Activated T-helper 17 cell treated with anti-CD3 and anti-CD28 coated beads, Interleukin-2, amount 50 U/mL, for 72 hours (primary cell): ENCODE results near the gene RASSF3. TPM values are rescaled to one million over a fixed set of nuclear protein-coding genes. Genes with fewer than 3 reads are reported as not detected.

Experiments
- ATAC-seq: fragments of 150-1000 bp; cut with Tn5 transposase; replicated peaks from 2 replicates; pipeline ENCODE4 v1.10.0; 2021; ENCODE audit warnings: mild to moderate bottlenecking, moderate library complexity
- H3K27ac Mint-ChIP-seq: one replicate; pipeline ENCODE4 v1.8.0; 2022; ENCODE audit warnings: mixed read lengths
- H3K27me3 Mint-ChIP-seq: one replicate; pipeline ENCODE4 v1.8.0; 2022; ENCODE audit warnings: mixed read lengths
- H3K36me3 Mint-ChIP-seq: one replicate; pipeline ENCODE4 v1.8.0; 2022; ENCODE audit warnings: low read depth, mild to moderate bottlenecking, mixed read lengths
- H3K4me1 Mint-ChIP-seq: one replicate; pipeline ENCODE4 v1.8.0; 2022; ENCODE audit warnings: mixed read lengths
- H3K4me3 Mint-ChIP-seq: one replicate; pipeline ENCODE4 v1.8.0; 2022; ENCODE audit warnings: mild to moderate bottlenecking, mixed read lengths
- H3K9me3 Mint-ChIP-seq: one replicate; pipeline ENCODE4 v1.8.0; 2022; ENCODE audit warnings: mixed read lengths
- total RNA-seq, 2 donors: library from RNA; stranded (reverse); gene quantifications; one replicate each; pipeline ENCODE4 v1.2.3, GENCODE V29; 2022

The RASSF3 gene
- total RNA-seq, 2 donors from 2014 or later: 31.0 to 43.9 TPM

GRCh38 chr12:64660237-64661018 is 50.1 kb downstream of the RASSF3 start:
- peak overlapping the region; percentile 79 for H3K27ac Mint-ChIP-seq
- peak overlapping the region; percentile 63 for H3K4me3 Mint-ChIP-seq
- H3K27me3 Mint-ChIP-seq: no peaks in the 10 kb centered on the region
- H3K36me3 Mint-ChIP-seq: peaks cover 26% of the 10 kb centered on the region
- peaks cover 43% of the 10 kb centered on the region for H3K4me1 Mint-ChIP-seq
- H3K9me3 Mint-ChIP-seq: no peaks in the 10 kb centered on the region
- ATAC-seq: peak; percentile 65

GRCh38 chr12:64663015-64663414 is 52.7 kb downstream of the RASSF3 start:
- H3K36me3 Mint-ChIP-seq: peaks cover 7% of the 10 kb centered on the region
- ATAC-seq: no peak

DNA sequence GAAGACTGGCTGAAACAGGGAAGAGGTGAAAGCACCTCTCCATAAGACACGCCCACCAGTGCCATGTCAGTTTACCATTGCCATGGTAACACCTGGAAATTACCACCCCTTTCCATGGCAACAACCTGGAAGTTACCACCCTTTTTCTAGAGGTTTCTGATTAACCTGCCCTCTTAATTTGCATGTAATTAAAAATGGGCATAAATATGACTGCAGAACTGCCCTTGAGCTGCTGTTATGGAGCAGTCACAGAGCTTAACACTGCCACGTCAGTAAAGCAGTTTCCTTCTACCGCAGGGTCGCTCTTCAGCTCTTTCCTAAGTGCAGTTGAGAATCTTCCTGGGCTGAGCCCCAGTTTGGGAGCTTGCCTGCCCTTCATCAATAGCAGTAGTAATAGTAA is 55.2 kb downstream of the RASSF3 start:
- Mint-ChIP-seq H3K36me3 (no peaks in the 10 kb centered on the region), H3K4me3 (peak overlapping the region; percentile 75), H3K27me3 (no peaks in the 10 kb centered on the region), H3K4me1 (peaks cover 44% of the 10 kb centered on the region), H3K27ac (peak overlapping the region; percentile 84), H3K9me3 (no peaks in the 10 kb centered on the region)
- peak; percentile 53 for ATAC-seq

More at GRCh38 chr12:64663015-64663414, 52.7 kb downstream of the RASSF3 start:
- Mint-ChIP-seq H3K27me3 (no peaks in the 10 kb centered on the region), H3K27ac (peak overlapping the region; percentile 67), H3K4me1 (peaks cover 44% of the 10 kb centered on the region), H3K9me3 (no peaks in the 10 kb centered on the region), H3K4me3 (no peak overlapping the region)

DNA sequence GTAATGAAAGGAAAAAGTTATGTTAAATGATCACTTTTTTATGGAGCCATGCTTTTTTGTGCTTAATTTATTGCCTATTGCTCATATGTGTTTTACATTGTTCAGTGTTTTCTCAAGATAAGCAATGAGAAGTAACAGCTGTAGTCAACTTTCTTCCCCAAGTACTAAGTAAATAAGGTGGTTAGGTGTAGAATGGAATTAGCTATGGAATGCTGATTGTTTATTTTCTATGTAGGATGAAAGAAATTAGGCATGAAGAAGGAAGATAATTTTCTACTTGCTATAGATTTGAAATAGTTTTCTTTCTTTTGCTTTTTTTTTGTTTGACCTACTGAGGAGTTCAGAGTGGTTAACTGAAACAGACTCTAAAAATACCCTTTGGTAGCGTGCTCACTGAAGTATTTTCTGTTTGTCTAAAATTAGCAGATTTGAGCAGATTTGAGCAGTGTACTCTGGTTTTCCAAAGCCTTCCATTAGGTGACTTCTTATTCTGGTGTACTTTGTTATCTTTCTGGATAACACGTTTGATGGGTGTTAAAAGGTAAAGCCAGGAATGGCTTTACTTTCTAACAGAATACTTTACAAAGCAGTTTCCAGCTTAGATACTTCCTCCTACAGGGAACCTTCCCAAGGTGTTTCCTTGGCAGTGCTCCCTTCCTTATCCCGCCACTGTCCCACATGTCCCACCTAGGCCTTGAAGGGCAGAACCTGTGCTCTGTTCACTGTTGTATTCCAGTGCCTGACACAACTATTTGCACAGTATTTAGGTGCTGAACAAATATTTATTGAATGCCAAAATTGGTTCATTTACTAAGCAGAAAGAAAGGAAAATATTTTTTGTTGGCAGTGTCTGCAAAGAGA is 56.0 kb downstream of the RASSF3 start:
- H3K4me3 Mint-ChIP-seq: peak overlapping the region; percentile 75
- no peaks in the 10 kb centered on the region for H3K36me3 Mint-ChIP-seq
- H3K4me1 Mint-ChIP-seq: peaks cover 46% of the 10 kb centered on the region
- H3K27me3 Mint-ChIP-seq: no peaks in the 10 kb centered on the region
- ATAC-seq: no peak
- H3K27ac Mint-ChIP-seq: peak overlapping the region; percentile 84
- H3K9me3 Mint-ChIP-seq: no peaks in the 10 kb centered on the region

- H3K4me3 Mint-ChIP-seq: peak overlapping the region; percentile 75
Observed at GRCh38 chr12:64667793-64668192, 57.5 kb downstream of the RASSF3 start.

GRCh38 chr12:64669270-64669842 is 59.1 kb downstream of the RASSF3 start:
- no peaks in the 10 kb centered on the region for H3K27me3 Mint-ChIP-seq
- H3K9me3 Mint-ChIP-seq: no peaks in the 10 kb centered on the region
- H3K27ac Mint-ChIP-seq: peak overlapping the region; percentile 84
- H3K36me3 Mint-ChIP-seq: no peaks in the 10 kb centered on the region
- peaks cover 60% of the 10 kb centered on the region for H3K4me1 Mint-ChIP-seq
- H3K4me3 Mint-ChIP-seq: peak overlapping the region; percentile 75
- peak; percentile 75 for ATAC-seq

More at GRCh38 chr12:64667793-64668192, 57.5 kb downstream of the RASSF3 start:
- Mint-ChIP-seq H3K9me3 (no peaks in the 10 kb centered on the region), H3K36me3 (no peaks in the 10 kb centered on the region), H3K4me1 (peaks cover 48% of the 10 kb centered on the region), H3K27me3 (no peaks in the 10 kb centered on the region), H3K27ac (peak overlapping the region; percentile 84)
- no peak for ATAC-seq

DNA sequence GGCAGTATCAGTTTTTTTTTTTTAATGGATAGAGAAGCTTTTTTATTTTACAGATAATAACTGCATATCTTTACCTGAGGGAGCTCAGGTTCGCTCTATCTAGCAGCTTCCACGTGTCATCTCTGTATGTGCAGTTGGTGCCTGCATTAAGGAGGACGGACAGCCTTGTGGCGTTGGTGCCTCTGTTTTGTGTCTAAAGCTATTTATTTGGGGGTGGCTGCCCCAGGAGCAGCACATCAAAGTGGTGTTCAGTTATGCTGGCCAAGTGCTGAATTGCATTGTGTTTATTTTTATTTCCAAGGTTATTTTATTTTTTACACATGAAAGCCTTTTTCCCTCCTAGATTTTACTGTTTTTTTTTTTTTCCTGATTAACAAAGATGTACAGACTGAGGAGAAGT is 59.7 kb downstream of the RASSF3 start:
- H3K9me3 Mint-ChIP-seq: no peaks in the 10 kb centered on the region

GRCh38 chr12:64670919-64671639 is 60.8 kb downstream of the RASSF3 start:
- Mint-ChIP-seq H3K27ac (peak overlapping the region; percentile 84), H3K4me1 (peaks cover 64% of the 10 kb centered on the region), H3K36me3 (no peaks in the 10 kb centered on the region), H3K27me3 (no peaks in the 10 kb centered on the region), H3K9me3 (no peaks in the 10 kb centered on the region), H3K4me3 (peak overlapping the region; percentile 75)
- peak; percentile 72 for ATAC-seq

More for the DNA sequence above, 59.7 kb downstream of the RASSF3 start:
- no peak for ATAC-seq
- Mint-ChIP-seq H3K27me3 (no peaks in the 10 kb centered on the region), H3K27ac (peak overlapping the region; percentile 84), H3K4me3 (peak overlapping the region; percentile 75), H3K36me3 (no peaks in the 10 kb centered on the region), H3K4me1 (peaks cover 65% of the 10 kb centered on the region)

DNA sequence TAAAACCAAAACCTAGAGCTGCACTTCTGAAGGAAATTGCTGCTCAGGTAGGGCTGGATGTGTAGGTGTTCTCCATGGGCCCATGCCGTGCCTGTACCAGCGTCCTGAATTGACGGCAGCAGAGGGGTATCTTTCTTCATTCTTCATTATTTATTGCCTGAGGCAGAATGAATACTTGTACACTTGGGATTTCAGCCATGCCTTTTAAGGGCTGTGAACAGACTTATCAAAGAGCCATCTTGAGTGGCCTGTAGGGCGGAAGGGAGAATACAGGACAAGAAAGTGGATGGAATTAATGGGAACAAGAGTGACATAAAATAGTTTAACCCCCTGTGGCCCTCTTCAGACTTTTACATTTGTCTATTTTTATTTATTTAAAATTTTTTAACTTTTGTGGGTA is 61.4 kb downstream of the RASSF3 start:
- Mint-ChIP-seq H3K4me1 (peaks cover 58% of the 10 kb centered on the region), H3K27ac (peak overlapping the region; percentile 84), H3K4me3 (peak overlapping the region; percentile 75), H3K9me3 (no peaks in the 10 kb centered on the region), H3K27me3 (no peaks in the 10 kb centered on the region), H3K36me3 (no peaks in the 10 kb centered on the region)
- ATAC-seq: no peak

- Mint-ChIP-seq H3K4me1 (peaks cover 65% of the 10 kb centered on the region), H3K9me3 (no peaks in the 10 kb centered on the region), H3K27me3 (no peaks in the 10 kb centered on the region), H3K4me3 (peak overlapping the region; percentile 86), H3K36me3 (no peaks in the 10 kb centered on the region), H3K27ac (peak overlapping the region; percentile 93)
- ATAC-seq: no peak
Observed at GRCh38 chr12:64672925-64673409, 62.7 kb downstream of the RASSF3 start.

- peaks cover 68% of the 10 kb centered on the region for H3K4me1 Mint-ChIP-seq
- peak overlapping the region; percentile 93 for H3K27ac Mint-ChIP-seq
- peak overlapping the region; percentile 86 for H3K4me3 Mint-ChIP-seq
- ATAC-seq: no peak
- H3K9me3 Mint-ChIP-seq: no peaks in the 10 kb centered on the region
- no peaks in the 10 kb centered on the region for H3K36me3 Mint-ChIP-seq
- no peaks in the 10 kb centered on the region for H3K27me3 Mint-ChIP-seq
Observed at GRCh38 chr12:64673490-64674169, 63.3 kb downstream of the RASSF3 start.

GRCh38 chr12:64674367-64674922 is 64.2 kb downstream of the RASSF3 start:
- H3K9me3 Mint-ChIP-seq: no peaks in the 10 kb centered on the region

GRCh38 chr12:64675795-64676194 is 65.5 kb downstream of the RASSF3 start:
- Mint-ChIP-seq H3K4me3 (peak overlapping the region; percentile 52), H3K36me3 (no peaks in the 10 kb centered on the region), H3K4me1 (peaks cover 52% of the 10 kb centered on the region), H3K27ac (peak overlapping the region; percentile 85), H3K27me3 (no peaks in the 10 kb centered on the region), H3K9me3 (no peaks in the 10 kb centered on the region)
- no peak for ATAC-seq

More at GRCh38 chr12:64674367-64674922, 64.2 kb downstream of the RASSF3 start:
- peaks cover 61% of the 10 kb centered on the region for H3K4me1 Mint-ChIP-seq
- peak overlapping the region; percentile 86 for H3K4me3 Mint-ChIP-seq
- H3K27ac Mint-ChIP-seq: peak overlapping the region; percentile 93
- ATAC-seq: no peak
- no peaks in the 10 kb centered on the region for H3K27me3 Mint-ChIP-seq
- no peaks in the 10 kb centered on the region for H3K36me3 Mint-ChIP-seq
